A549 (cell line): Measurements from ENCODE around the gene MAZ. TPM values are rescaled to one million over a fixed set of nuclear protein-coding genes. Genes with fewer than 3 reads are reported as not detected.
"Not testable (repeated sequence)": the region's sequence is repeated elsewhere in the genome, so short reads cannot be mapped to it uniquely, and the experiment has no call there.

Experiments
- ATAC-seq, 2 experiments: fragments of 200-7000 bp in 1 of 2; fragments of >200 bp in 1 of 2; cut with Nextera tagmentation in 1 of 2; cut with Tn5 transposase in 1 of 2; 3 replicates each; pipeline versions ENCODE4 v1.8.0 to v1.9.1; 2018 to 2020; ENCODE audit warnings: mild to moderate bottlenecking in 1 of 2, moderate library complexity in 1 of 2
- CTCF ChIA-PET: fragments of 300-600 bp; sonication (Branson Sonifier 250); formaldehyde crosslinking; extraction: SDS; loops from one replicate; lab custom pipeline; 2021; ENCODE audit warnings: antibody characterized with exemption, inconsistent platforms; lab: Yijun Ruan, JAX
- POLR2A ChIA-PET: fragments of 350-600 bp; formaldehyde crosslinking; extraction: SDS; loops from one replicate; lab custom pipeline; 2021; ENCODE audit warnings: antibody characterized with exemption, inconsistent platforms; lab: Yijun Ruan, JAX
- DNase-seq, 2 experiments: peaks; one replicate each; pipeline versions ENCODE4 v3.0.0 to v3.0.0-alpha.2; 2011 to 2016; ENCODE audit warnings: low read depth in 1 of 2, low spot score in 1 of 2
- FAIRE-seq: peaks from 2 replicates; lab custom pipeline; 2011; peaks lifted over from hg19 to GRCh38; lab: Jason Lieb, UNC
- H3K27ac ChIP-seq, 2 experiments: fragments of >200 bp; sonication (Bioruptor Twin); formaldehyde crosslinking; 3 replicates each; pipeline ENCODE4 v1.5.1; 2016 to 2017
- H3K4me1 ChIP-seq: fragments of >200 bp; sonication (Bioruptor Twin); formaldehyde crosslinking; 3 replicates; pipeline ENCODE4 v1.6.1; 2016
- H3K4me2 ChIP-seq: fragments of >200 bp; sonication (Bioruptor Twin); formaldehyde crosslinking; 3 replicates; pipeline ENCODE4 v1.6.1; 2016
- H3K4me3 ChIP-seq: fragments of >200 bp; sonication (Bioruptor Twin); formaldehyde crosslinking; 3 replicates; pipeline ENCODE4 v1.5.1; 2016
- H3K9me3 ChIP-seq: fragments of >200 bp; sonication (Bioruptor Twin); formaldehyde crosslinking; 3 replicates; pipeline ENCODE4 v1.6.1; 2016
- E2F6 ChIP-seq: IDR thresholded peaks from 2 replicates; pipeline ENCODE4 v1.6.1; 2012; ENCODE audit warnings: low read depth, borderline replicate concordance
- KDM5A ChIP-seq: fragments of 200-600 bp; sonication (generic); IDR thresholded peaks from 2 replicates; pipeline ENCODE4 v1.6.1; 2016; ENCODE audit warnings: antibody characterized with exemption, mild to moderate bottlenecking
- MAFK ChIP-seq: fragments of 450-650 bp; IDR thresholded peaks from 2 replicates; pipeline ENCODE4 v1.6.1; 2014; ENCODE audit not compliant: partially characterized antibody
- RFX5 ChIP-seq: fragments of 450-650 bp; IDR thresholded peaks from 2 replicates; pipeline ENCODE4 v1.7.1; 2014; ENCODE audit warnings: antibody characterized with exemption, mild to moderate bottlenecking, moderate library complexity
- ZC3H11A ChIP-seq: fragments of 450-650 bp; IDR thresholded peaks from 2 replicates; pipeline ENCODE4 v1.6.1; 2014; ENCODE audit warnings: antibody characterized with exemption, mild to moderate bottlenecking
- WGBS: methylation state at CpG from one replicate; pipeline ENCODE4 v1.1.6; 2017; ENCODE audit errors: missing lambda C conversion rate; 5-methylcytosine and 5-hydroxymethylcytosine counted together
- polyA plus RNA-seq, 4 experiments: library from polyadenylated mRNA; depleted of rRNA in 3 of 4; stranded (reverse); fragments of >200 nt; fragmentation: RNase III in 1 of 4; extraction: RNeasy Plus Mini Kit Qiagen cat#74134 plus additional on column Dnase treatment in 1 of 4; gene quantifications; 2 replicates in 3 of 4; 3 replicates in 1 of 4; pipeline ENCODE4 v1.2.3, GENCODE V29; 2011 to 2017
- TF ChIP-seq, protein P1 (sequence below): IDR thresholded peaks from 2 replicates; pipeline ENCODE4 v1.6.1; 2012
- TF ChIP-seq, protein P2 (sequence below): fragments of 250-450 bp; sonication (Bioruptor Pico); IDR thresholded peaks from 2 replicates; pipeline ENCODE4 v1.5.0; 2021; ENCODE audit warnings: mild to moderate bottlenecking, moderate library complexity, borderline replicate concordance
- TF ChIP-seq, protein P3 (sequence below): IDR thresholded peaks from 2 replicates; pipeline ENCODE4 v1.6.1; 2012

The MAZ gene
- polyA plus RNA-seq, 2 of the 4 experiments (the other 2 are of a cell fraction), result 79.6 to 231 TPM

DNA sequence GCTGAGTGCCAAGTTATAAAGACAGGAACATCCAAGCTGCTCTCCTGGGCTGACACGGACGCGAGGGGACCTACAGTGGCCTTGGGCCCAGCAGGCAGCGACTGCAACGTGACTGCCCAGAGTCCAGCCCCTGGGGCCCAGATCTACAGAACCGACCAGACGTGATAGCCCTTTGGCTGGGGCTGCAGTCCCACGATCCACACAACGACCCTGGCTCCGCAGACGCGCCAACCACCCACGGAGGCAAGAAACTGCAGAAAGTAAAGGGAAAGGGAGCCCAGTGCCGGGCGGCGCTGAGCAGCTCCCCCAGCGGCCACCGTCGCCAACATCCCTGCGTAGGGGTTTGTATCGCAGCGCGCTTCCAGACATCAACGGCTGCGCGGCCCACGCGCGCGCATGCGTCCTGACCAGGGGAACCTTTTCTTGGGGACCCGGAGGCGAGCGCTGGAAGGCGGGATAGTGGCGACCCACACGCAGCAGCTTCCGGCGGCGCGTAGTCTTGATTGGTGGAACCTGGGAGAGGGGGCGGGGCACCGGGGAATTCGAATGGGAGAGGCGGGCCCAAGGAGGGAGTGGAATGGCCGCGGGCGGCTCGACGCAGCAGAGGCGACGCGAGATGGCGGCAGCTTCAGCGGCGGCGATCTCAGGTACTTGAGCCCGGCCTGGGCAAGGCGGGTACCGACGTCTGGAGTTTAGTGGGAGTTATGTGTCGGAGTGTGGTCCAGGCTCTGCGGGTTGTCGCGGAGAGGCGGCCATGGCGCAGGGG lies 16.0 kb upstream of the MAZ start, which contains the start of gene KIF22 (continued):
- TF ChIP-seq ZC3H11A, result no peak; the same call in 1 of the 2 replicates

DNA sequence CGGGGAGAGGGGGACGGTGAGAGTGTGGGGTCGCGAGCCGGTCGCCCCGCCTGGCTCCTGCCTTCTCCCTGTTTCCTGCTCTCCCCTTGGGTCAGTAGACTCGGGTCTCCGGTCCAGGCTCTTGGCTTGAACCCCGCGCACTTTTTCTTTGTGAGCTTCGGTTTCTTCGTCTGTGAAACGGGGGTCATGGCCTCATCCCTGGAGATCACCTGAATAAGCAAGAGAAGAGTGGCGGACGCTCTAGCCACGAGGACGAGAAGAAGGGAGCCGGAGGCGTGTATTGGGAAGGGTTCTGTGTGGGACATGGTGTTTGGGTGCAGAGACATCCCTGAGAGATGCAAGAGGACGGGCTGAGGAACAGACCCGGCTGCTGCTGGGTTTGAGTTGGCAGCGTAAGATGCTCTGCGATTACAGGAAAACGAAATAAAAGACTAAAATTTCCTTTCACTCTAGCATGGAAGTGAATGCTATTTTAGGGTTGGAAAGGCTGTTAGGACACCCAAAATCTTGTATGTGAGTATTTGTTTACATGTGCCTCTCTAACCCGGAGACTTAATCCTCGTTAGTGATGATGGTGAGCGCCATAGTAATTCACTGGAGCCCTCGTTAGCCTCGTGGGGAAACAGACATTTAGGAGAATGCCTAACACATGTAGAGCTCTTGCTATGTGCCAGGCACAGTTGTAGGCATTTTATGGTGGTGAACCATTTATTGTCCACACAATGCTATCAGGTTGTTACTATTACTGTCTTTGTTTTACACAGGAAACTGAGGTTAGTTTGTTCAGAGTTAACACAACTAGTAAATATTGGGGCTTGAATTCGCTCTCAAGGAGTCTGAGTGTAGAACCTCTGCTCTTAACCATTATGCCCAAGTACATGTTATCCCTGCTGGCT lies 15.1 kb upstream of the MAZ start:
- H3K27ac ChIP-seq, result peak overlapping the region; percentile 89 to 96
- peak; percentile 43; the same call in 1 of the 2 replicates for TF ChIP-seq KDM5A
- TF ChIP-seq, protein P1, sequence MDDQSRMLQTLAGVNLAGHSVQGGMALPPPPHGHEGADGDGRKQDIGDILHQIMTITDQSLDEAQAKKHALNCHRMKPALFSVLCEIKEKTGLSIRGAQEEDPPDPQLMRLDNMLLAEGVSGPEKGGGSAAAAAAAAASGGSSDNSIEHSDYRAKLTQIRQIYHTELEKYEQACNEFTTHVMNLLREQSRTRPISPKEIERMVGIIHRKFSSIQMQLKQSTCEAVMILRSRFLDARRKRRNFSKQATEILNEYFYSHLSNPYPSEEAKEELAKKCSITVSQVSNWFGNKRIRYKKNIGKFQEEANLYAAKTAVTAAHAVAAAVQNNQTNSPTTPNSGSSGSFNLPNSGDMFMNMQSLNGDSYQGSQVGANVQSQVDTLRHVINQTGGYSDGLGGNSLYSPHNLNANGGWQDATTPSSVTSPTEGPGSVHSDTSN, result no peak
- CTCF ChIA-PET, result interaction anchor here (0.7 to 4.4 kb wide), 19 partner anchors 11 to 262 kb away, joined by 3 to 54 read pairs (median 6); a partner anchor contains a TSS
- POLR2A ChIA-PET, result interaction anchor here (0.9 to 2.3 kb wide), 9 partner anchors 7 to 91 kb away, joined by 3 to 25 read pairs (median 4); partner anchors contain the start of genes MAZ and PAGR1
- under 1% methylated on average over 27 of the region's 31 CpGs for WGBS
- DNase-seq (peak in 1 of 2 experiments; percentile 38), ATAC-seq (peak; percentile 48 to 61), FAIRE-seq (no peak)
- H3K4me3 ChIP-seq, result peak overlapping the region; percentile 94
- peak overlapping the region; percentile 76 for H3K4me2 ChIP-seq
- H3K4me1 ChIP-seq, result peaks cover 20% of the 10 kb centered on the region
- no peaks in the 10 kb centered on the region for H3K9me3 ChIP-seq

- DNase-seq (no peak), ATAC-seq (no peak), FAIRE-seq (no peak)
- no peaks in the 10 kb centered on the region for H3K9me3 ChIP-seq
- 72% methylated on average over 9 of the region's 9 CpGs for WGBS
- H3K27ac ChIP-seq, result peak overlapping the region; percentile 89 to 96; a peak in 4 of 6 replicates
- peak overlapping the region; percentile 94 for H3K4me3 ChIP-seq
- TF ChIP-seq E2F6 (no peak), MAFK (no peak), RFX5 (no peak)
- TF ChIP-seq, protein P2, sequence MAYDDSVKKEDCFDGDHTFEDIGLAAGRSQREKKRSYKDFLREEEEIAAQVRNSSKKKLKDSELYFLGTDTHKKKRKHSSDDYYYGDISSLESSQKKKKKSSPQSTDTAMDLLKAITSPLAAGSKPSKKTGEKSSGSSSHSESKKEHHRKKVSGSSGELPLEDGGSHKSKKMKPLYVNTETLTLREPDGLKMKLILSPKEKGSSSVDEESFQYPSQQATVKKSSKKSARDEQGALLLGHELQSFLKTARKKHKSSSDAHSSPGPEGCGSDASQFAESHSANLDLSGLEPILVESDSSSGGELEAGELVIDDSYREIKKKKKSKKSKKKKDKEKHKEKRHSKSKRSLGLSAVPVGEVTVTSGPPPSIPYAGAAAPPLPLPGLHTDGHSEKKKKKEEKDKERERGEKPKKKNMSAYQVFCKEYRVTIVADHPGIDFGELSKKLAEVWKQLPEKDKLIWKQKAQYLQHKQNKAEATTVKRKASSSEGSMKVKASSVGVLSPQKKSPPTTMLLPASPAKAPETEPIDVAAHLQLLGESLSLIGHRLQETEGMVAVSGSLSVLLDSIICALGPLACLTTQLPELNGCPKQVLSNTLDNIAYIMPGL (CRISPR knock-in tag), result no peak
- TF ChIP-seq, protein P3, sequence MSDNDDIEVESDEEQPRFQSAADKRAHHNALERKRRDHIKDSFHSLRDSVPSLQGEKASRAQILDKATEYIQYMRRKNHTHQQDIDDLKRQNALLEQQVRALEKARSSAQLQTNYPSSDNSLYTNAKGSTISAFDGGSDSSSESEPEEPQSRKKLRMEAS, result 0 out of 2 replicates have a peak, but pooled peaks have one; percentile 3
- peak overlapping the region; percentile 76 for H3K4me2 ChIP-seq
- ChIA-PET POLR2A (interaction anchor here (1.4 kb wide), 1 partner anchor 12 kb away, joined by 4 read pairs; no protein-coding TSS in a partner anchor), CTCF (interaction anchor here (0.7 to 4.4 kb wide), 3 partner anchors 10 to 25 kb away, joined by 3 to 54 read pairs (median 14); no protein-coding TSS in a partner anchor)
- peaks cover 20% of the 10 kb centered on the region for H3K4me1 ChIP-seq
Observed at GRCh38 chr16:29791845-29792807, 14.2 kb upstream of the MAZ start.

DNA sequence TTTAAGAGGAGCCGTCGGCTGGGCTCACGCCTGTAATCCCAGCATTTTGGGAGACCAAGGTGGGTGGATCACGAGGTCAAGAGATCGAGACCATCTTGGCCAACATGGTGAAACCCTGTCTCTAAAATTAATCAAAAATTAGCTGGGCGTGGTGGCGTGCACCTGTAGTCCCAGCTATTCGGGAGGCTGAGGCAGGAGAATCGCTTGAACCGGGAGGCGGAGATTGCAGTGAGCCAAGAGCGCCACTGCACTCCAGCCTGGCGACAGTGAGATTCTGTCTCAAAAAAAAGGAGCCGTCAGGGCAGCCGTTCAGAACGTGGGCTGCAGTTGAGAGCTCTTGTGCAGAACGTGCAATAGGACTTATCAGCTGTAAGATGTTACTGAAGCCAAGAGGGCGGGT lies 13.2 kb upstream of the MAZ start:
- H3K4me1 ChIP-seq, result peaks cover 20% of the 10 kb centered on the region
- H3K27ac ChIP-seq, H3K4me2 ChIP-seq, H3K9me3 ChIP-seq, H3K4me3 ChIP-seq, FAIRE-seq, DNase-seq, ATAC-seq: not testable (repeated sequence)
- ChIA-PET CTCF (interaction anchor here (1.4 kb wide), 1 partner anchor 102 kb away, joined by 4 read pairs; no protein-coding TSS in a partner anchor), POLR2A (interaction anchor here (1.4 kb wide), 1 partner anchor 11 kb away, joined by 4 read pairs; no protein-coding TSS in a partner anchor)
- 95% methylated on average over 18 of the region's 18 CpGs for WGBS
